HAP-1 (cell line): ENCODE measurements around the gene SPATA7.
A peak's percentile ranks its signal among the peaks of the same experiment; 100 is the strongest.

ENCODE experiments used
- DNase-seq, 2 experiments: peaks; one replicate each; pipeline ENCODE4 v3.0.0-alpha.2; 2016 to 2020; ENCODE audit warnings: low spot score in 2 of 2
- H3K27me3 ChIP-seq: fragments of 250-450 bp; sonication (Bioruptor Pico); 2 replicates; pipeline ENCODE4 v1.5.1; 2020; ENCODE audit warnings: low read depth, mild to moderate bottlenecking, moderate library complexity
- H3K36me3 ChIP-seq: fragments of 250-450 bp; sonication (Bioruptor Pico); replicated peaks from 2 replicates; pipeline ENCODE4 v1.5.1; 2020; ENCODE audit warnings: mild to moderate bottlenecking
- H3K4me1 ChIP-seq: fragments of 250-450 bp; sonication (Bioruptor Pico); 2 replicates; pipeline ENCODE4 v1.5.1; 2020; ENCODE audit warnings: mild to moderate bottlenecking
- H3K4me3 ChIP-seq: fragments of 250-450 bp; sonication (Bioruptor Pico); 2 replicates; pipeline ENCODE4 v1.5.1; 2020; ENCODE audit warnings: mild to moderate bottlenecking, moderate library complexity
- H3K9me3 ChIP-seq: fragments of 250-450 bp; sonication (Bioruptor Pico); 2 replicates; pipeline ENCODE4 v1.5.1; 2020; ENCODE audit warnings: mild to moderate bottlenecking, moderate library complexity
- in situ Hi-C: fragments of 300-500 bp; cut with MboI; formaldehyde crosslinking; loops from 3 replicates; pipeline ENCODE4 v1.14.3; 2020; ENCODE audit warnings: low sequenced_read_pairs, inconsistent platforms, mixed read lengths

SPATA7 gene

GRCh38 chr14:88385212-88386101, at the start of gene SPATA7:
SPATA7 (plus strand) TSS chr14:88385657; CDS start chr14:88385819, 162 bp downstream.
- Histone ChIP-seq H3K4me3 (peak within 1 kb of the TSS; percentile 79), H3K27me3 (peaks cover 12% of the 10 kb centered on the region), H3K9me3 (no peaks in the 10 kb centered on the region), H3K36me3 (no peaks in the 10 kb centered on the region), H3K4me1 (no peaks in the 10 kb centered on the region; the same call in 1 of the 2 replicates)
- peak; percentile 85 to 97 for DNase-seq
- in situ Hi-C loops: no loop called here

GRCh38 chr14:88340357-88340756, 45.1 kb upstream of the SPATA7 start:
- H3K9me3 ChIP-seq: no peaks in the 10 kb centered on the region
- in situ Hi-C loops: no loop called here

GRCh38 chr14:88342980-88343379, 42.5 kb upstream of the SPATA7 start:
- Histone ChIP-seq H3K27me3 (no peaks in the 10 kb centered on the region), H3K36me3 (no peaks in the 10 kb centered on the region), H3K4me3 (no peak overlapping the region), H3K9me3 (no peaks in the 10 kb centered on the region), H3K4me1 (no peaks in the 10 kb centered on the region)
- in situ Hi-C loops: no loop called here
- DNase-seq: no peak

More at GRCh38 chr14:88340357-88340756, 45.1 kb upstream of the SPATA7 start:
- Histone ChIP-seq H3K36me3 (no peaks in the 10 kb centered on the region), H3K27me3 (no peaks in the 10 kb centered on the region), H3K4me3 (no peak overlapping the region), H3K4me1 (no peaks in the 10 kb centered on the region)
- no peak for DNase-seq

GRCh38 chr14:88346048-88346639, 39.3 kb upstream of the SPATA7 start:
- H3K9me3 ChIP-seq: no peaks in the 10 kb centered on the region
- DNase-seq: no peak
- H3K36me3 ChIP-seq: no peaks in the 10 kb centered on the region
- no peaks in the 10 kb centered on the region for H3K4me1 ChIP-seq
- in situ Hi-C loops: no loop called here
- H3K27me3 ChIP-seq: peaks cover 3% of the 10 kb centered on the region; the same call in 1 of the 2 replicates
- H3K4me3 ChIP-seq: no peak overlapping the region

- DNase-seq: no peak
- Histone ChIP-seq H3K27me3 (peaks cover 3% of the 10 kb centered on the region; the same call in 1 of the 2 replicates), H3K4me3 (no peak overlapping the region), H3K4me1 (no peaks in the 10 kb centered on the region), H3K36me3 (no peaks in the 10 kb centered on the region), H3K9me3 (no peaks in the 10 kb centered on the region)
- in situ Hi-C loops: no loop called here
Measured at GRCh38 chr14:88348546-88348945, 36.9 kb upstream of the SPATA7 start.

GRCh38 chr14:88351966-88352691, 33.3 kb upstream of the SPATA7 start:
- Histone ChIP-seq H3K4me3 (no peak overlapping the region), H3K27me3 (peaks cover 5% of the 10 kb centered on the region), H3K4me1 (no peaks in the 10 kb centered on the region), H3K36me3 (no peaks in the 10 kb centered on the region), H3K9me3 (no peaks in the 10 kb centered on the region)
- in situ Hi-C loops: no loop called here
- no peak for DNase-seq

- no peak for DNase-seq
- Histone ChIP-seq H3K4me3 (no peak overlapping the region), H3K36me3 (no peaks in the 10 kb centered on the region), H3K4me1 (no peaks in the 10 kb centered on the region), H3K27me3 (peaks cover 5% of the 10 kb centered on the region), H3K9me3 (no peaks in the 10 kb centered on the region)
- in situ Hi-C loops: no loop called here
Measured at GRCh38 chr14:88352698-88353097, 32.8 kb upstream of the SPATA7 start.

- in situ Hi-C loops: no loop called here
- Histone ChIP-seq H3K4me1 (no peaks in the 10 kb centered on the region), H3K9me3 (no peaks in the 10 kb centered on the region), H3K36me3 (no peaks in the 10 kb centered on the region), H3K27me3 (peaks cover 2% of the 10 kb centered on the region; the same call in 1 of the 2 replicates), H3K4me3 (no peak overlapping the region)
- no peak for DNase-seq
Measured at GRCh38 chr14:88354358-88354757, 31.1 kb upstream of the SPATA7 start.

GRCh38 chr14:88359500-88359899, 26.0 kb upstream of the SPATA7 start:
- Histone ChIP-seq H3K4me3 (no peak overlapping the region), H3K36me3 (no peaks in the 10 kb centered on the region), H3K9me3 (no peaks in the 10 kb centered on the region), H3K27me3 (no peaks in the 10 kb centered on the region), H3K4me1 (peaks cover 7% of the 10 kb centered on the region)
- in situ Hi-C loops: no loop called here
- no peak for DNase-seq

- Histone ChIP-seq H3K4me3 (no peak overlapping the region), H3K36me3 (no peaks in the 10 kb centered on the region), H3K27me3 (no peaks in the 10 kb centered on the region), H3K4me1 (peaks cover 13% of the 10 kb centered on the region), H3K9me3 (no peaks in the 10 kb centered on the region)
- DNase-seq: peak in 1 of 2 experiments; percentile 54
- in situ Hi-C loops: no loop called here
Measured at GRCh38 chr14:88363644-88364043, 21.8 kb upstream of the SPATA7 start.

- no peak overlapping the region for H3K4me3 ChIP-seq
- DNase-seq: peak; percentile 38 to 80
- in situ Hi-C loops: no loop called here
Measured at GRCh38 chr14:88364710-88365413, 20.6 kb upstream of the SPATA7 start.

GRCh38 chr14:88369496-88369895, 16.0 kb upstream of the SPATA7 start:
- no peak overlapping the region for H3K4me3 ChIP-seq
- peaks cover 7% of the 10 kb centered on the region for H3K4me1 ChIP-seq
- no peaks in the 10 kb centered on the region for H3K9me3 ChIP-seq
- DNase-seq: no peak
- in situ Hi-C loops: no loop called here
- H3K36me3 ChIP-seq: no peaks in the 10 kb centered on the region
- peaks cover 2% of the 10 kb centered on the region for H3K27me3 ChIP-seq

More at GRCh38 chr14:88364710-88365413, 20.6 kb upstream of the SPATA7 start:
- no peaks in the 10 kb centered on the region for H3K9me3 ChIP-seq
- peaks cover 13% of the 10 kb centered on the region for H3K4me1 ChIP-seq
- H3K36me3 ChIP-seq: no peaks in the 10 kb centered on the region
- H3K27me3 ChIP-seq: peaks cover 2% of the 10 kb centered on the region; the same call in 1 of the 2 replicates

- Histone ChIP-seq H3K36me3 (no peaks in the 10 kb centered on the region), H3K27me3 (peaks cover 15% of the 10 kb centered on the region), H3K4me1 (no peaks in the 10 kb centered on the region), H3K4me3 (no peak overlapping the region), H3K9me3 (no peaks in the 10 kb centered on the region; the same call in 1 of the 2 replicates)
- in situ Hi-C loops: no loop called here
- DNase-seq: no peak
Measured at GRCh38 chr14:88379706-88380343, 5.6 kb upstream of the SPATA7 start.
